NK-92 treated with Interleukin-12 subunit alpha and Interleukin-12 subunit beta, amount 100 ng/mL, for 24 hours (cell line): ENCODE results near the gene PITPNB.

Experiments used
- DNase-seq: peaks from one replicate; lab custom pipeline; 2025; lab: John Stamatoyannopoulos, UW

PITPNB gene

GRCh38 chr22:27858626-27859025, 60.4 kb downstream of the PITPNB start:
- no peak for DNase-seq

GRCh38 chr22:27857443-27857842, 61.6 kb downstream of the PITPNB start:
- DNase-seq, result no peak

- DNase-seq, result no peak
These were observed 62.7 kb downstream of the PITPNB start for GRCh38 chr22:27856386-27856785.

- DNase-seq, result no peak
These were observed 65.6 kb downstream of the PITPNB start for GRCh38 chr22:27853424-27853823.

- no peak for DNase-seq
These were observed 66.9 kb downstream of the PITPNB start for GRCh38 chr22:27851974-27852746.

- DNase-seq, result no peak
These were observed 69.0 kb downstream of the PITPNB start for GRCh38 chr22:27850000-27850521.

- DNase-seq, result no peak
These were observed 71.1 kb downstream of the PITPNB start for GRCh38 chr22:27848005-27848404.

- DNase-seq, result no peak
These were observed 72.1 kb downstream of the PITPNB start for GRCh38 chr22:27846910-27847309.

GRCh38 chr22:27846248-27846757, 72.8 kb downstream of the PITPNB start:
- no peak for DNase-seq

GRCh38 chr22:27845644-27846043, 73.4 kb downstream of the PITPNB start:
- DNase-seq, result no peak

GRCh38 chr22:27844656-27845591, 74.1 kb downstream of the PITPNB start:
- no peak for DNase-seq

- DNase-seq, result no peak
These were observed 74.8 kb downstream of the PITPNB start for GRCh38 chr22:27844256-27844655.

- DNase-seq, result no peak
These were observed 75.6 kb downstream of the PITPNB start for GRCh38 chr22:27843441-27843840.

- no peak for DNase-seq
These were observed 76.2 kb downstream of the PITPNB start for GRCh38 chr22:27842669-27843431.

GRCh38 chr22:27842201-27842600, 76.9 kb downstream of the PITPNB start:
- DNase-seq, result no peak

GRCh38 chr22:27840436-27840835, 78.6 kb downstream of the PITPNB start:
- no peak for DNase-seq

- no peak for DNase-seq
These were observed 79.9 kb downstream of the PITPNB start for GRCh38 chr22:27839057-27839660.

- no peak for DNase-seq
These were observed 82.9 kb downstream of the PITPNB start for GRCh38 chr22:27836181-27836580.

GRCh38 chr22:27835446-27835845, 83.6 kb downstream of the PITPNB start:
- no peak for DNase-seq

- no peak for DNase-seq
These were observed 84.5 kb downstream of the PITPNB start for GRCh38 chr22:27834364-27835185.
